VCaP (cell line): ENCODE data around the gene ZNF365.
"Not testable (repeated sequence)": the region's sequence is repeated elsewhere in the genome, so short reads cannot be mapped to it uniquely, and the experiment has no call there.

Experiments used
- H3K27ac ChIP-seq: fragments of 450-650 bp; 2 replicates; pipeline ENCODE4 v1.5.1; 2017
- TF ChIP-seq, protein P1 (sequence below): fragments of 450-650 bp; conservative IDR thresholded peaks from 2 replicates; pipeline ENCODE4 v1.5.1; 2017; ENCODE audit warnings: mild to moderate bottlenecking, moderate library complexity

The ZNF365 gene

DNA sequence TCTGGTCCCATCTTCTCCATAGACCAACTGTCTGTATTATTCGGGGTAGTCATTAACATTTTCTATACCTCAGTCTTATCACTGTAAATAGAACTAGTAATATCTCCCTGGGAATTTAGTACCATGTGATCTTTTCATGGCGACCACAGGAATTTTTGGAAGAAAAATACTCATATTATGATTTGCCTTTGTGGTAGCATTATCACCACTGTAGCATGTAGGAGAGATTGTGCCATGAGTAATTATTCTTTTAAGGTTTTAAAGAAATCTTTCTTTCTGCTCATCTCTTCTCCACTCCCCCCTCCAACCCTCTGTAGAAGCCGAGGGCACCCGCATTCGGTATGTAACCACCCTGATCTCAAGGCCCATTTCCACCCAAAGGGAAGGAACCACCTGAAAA, 25.0 kb downstream of the ZNF365 start:
- H3K27ac ChIP-seq, result no peak overlapping the region
- TF ChIP-seq, protein P1, sequence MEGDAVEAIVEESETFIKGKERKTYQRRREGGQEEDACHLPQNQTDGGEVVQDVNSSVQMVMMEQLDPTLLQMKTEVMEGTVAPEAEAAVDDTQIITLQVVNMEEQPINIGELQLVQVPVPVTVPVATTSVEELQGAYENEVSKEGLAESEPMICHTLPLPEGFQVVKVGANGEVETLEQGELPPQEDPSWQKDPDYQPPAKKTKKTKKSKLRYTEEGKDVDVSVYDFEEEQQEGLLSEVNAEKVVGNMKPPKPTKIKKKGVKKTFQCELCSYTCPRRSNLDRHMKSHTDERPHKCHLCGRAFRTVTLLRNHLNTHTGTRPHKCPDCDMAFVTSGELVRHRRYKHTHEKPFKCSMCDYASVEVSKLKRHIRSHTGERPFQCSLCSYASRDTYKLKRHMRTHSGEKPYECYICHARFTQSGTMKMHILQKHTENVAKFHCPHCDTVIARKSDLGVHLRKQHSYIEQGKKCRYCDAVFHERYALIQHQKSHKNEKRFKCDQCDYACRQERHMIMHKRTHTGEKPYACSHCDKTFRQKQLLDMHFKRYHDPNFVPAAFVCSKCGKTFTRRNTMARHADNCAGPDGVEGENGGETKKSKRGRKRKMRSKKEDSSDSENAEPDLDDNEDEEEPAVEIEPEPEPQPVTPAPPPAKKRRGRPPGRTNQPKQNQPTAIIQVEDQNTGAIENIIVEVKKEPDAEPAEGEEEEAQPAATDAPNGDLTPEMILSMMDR, result no peak

DNA sequence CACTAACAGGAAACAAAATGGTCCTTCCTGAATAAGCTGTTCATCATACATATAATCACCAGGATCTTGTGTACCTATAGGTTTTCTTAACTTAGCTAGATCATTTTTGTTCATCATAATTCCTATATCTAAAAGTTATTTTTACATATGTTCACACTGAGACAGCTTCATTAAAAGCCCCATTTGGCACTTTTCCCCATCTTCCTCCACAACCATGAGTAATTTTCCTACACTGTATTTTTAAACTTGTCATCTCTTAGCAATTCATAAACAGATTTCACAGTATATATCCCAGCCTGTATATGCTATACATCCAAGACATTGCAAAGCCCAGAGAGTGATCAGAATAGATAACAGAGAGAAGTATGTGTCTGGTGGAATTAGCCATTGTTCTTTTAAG, 28.3 kb downstream of the ZNF365 start:
- no peak overlapping the region for H3K27ac ChIP-seq
- TF ChIP-seq, protein P1, result no peak

DNA sequence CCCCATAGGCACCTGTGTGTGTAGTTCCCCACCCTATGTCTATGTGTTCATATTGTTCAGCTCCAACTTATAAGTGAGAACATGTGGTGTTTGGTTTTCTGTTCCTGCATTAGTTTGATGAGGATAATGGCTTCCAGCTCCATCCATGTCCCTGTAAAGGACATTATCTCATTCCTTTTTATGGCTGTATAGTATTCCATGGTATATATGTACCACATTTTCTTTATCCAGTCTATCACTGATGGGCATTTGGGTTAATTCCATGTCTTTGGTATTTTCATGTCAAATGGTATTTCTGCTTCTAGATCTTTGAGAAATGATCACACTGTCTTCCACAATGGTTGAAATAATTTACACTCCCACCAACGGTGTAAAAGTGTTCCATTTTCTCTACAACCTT, 36.4 kb downstream of the ZNF365 start:
- H3K27ac ChIP-seq, result not testable (repeated sequence)

DNA sequence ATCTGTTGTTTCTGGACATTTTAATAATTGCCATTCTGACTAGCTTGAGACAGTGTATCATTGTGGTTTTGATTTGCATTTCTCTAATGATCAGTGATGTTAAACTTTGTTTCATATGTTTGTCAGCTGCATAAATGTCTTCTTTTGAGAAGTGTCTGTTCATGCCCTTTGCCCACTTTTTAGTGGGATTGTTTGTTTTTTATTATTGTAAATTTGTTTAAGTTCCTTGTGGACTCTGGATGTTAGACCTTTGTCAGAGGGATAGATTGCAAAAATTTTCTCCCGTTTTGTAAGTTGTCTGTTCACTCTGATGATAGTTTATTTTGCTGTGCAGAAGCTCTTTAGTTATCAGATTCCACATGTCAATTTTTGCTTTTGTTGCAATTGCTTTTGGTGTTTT, 36.8 kb downstream of the ZNF365 start:
- not testable (repeated sequence) for H3K27ac ChIP-seq

DNA sequence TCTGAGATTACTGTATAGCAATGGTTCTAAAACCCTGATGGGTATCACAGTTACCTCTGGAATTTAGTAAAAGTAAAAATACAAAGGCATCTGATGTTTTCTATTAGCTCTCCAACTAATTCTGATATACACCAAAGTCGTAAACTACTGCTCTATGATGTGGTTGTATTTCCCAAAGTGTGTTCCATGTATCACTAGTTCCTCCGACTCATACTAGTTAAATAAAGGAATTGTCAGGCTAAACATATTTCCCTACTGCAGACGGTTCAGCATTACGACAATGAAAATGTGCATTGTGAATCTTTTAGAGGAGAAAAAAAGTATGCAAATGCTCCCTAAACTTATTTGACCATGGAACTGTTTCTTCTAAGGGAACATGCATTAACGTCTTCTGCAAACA, 38.9 kb downstream of the ZNF365 start:
- TF ChIP-seq, protein P1, result no peak
- no peak overlapping the region for H3K27ac ChIP-seq

DNA sequence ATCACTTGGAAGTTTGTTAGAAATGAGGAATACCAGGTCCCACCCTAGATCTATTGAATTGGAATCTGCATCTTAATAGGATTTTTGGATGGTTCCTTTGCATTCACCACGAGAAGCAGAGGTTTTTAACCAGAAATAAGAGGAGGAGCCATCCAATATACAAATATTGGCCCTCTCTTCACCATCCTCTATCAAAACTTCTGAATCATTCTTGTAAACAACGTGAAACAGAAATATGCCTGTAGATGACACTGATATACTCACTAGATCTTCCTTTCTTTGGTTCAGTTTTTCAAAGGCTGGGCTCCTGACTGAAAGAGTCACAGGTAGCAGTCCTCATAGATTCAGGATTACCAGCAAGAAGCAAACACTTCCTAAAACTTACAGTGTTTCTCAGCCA, 39.5 kb downstream of the ZNF365 start:
- TF ChIP-seq, protein P1, result no peak
- no peak overlapping the region for H3K27ac ChIP-seq

DNA sequence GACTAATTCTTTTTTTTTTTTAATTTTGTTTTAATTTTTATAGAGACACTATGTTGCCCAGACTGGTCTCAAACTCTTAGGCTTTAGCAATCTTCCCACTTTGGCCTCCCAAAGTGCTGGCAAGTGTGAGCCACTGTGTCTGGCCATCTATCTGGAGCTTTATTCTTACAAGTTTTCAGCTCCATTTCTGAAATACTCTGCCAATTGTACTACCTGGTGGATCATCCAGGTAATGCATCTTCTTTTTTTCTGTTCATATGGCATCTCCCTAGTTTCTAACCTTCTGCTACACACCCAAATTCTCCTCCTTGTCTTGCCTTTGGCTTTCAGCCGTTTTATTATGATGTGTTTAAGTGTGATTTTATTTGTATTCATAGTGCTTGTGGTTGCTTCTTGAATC, 40.2 kb downstream of the ZNF365 start:
- TF ChIP-seq, protein P1, result peak; percentile 68
- H3K27ac ChIP-seq, result no peak overlapping the region

DNA sequence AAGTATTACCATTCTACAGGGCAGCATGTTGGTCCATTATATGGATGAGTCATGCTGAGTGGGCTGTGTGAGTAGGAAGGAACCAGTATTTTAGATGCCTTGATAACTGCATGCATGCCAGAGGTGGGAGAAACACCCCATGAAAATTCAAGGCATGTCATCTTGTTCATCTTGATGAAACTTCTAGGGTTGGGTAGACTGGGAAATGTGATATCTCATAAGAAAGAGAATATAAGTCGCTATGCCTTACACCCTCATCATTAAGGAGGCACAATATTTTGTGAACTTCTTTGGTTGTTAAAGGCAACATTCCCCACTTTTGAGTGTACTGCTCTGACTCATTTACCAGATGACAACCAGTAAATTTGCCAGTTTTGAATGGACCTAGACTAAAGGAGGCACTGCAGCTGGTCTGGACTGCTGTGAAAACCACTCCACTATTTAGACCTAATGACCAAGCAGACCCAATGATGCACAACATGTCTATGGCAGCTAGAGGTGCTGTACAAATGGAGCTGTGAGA, 48.0 kb downstream of the ZNF365 start:
- H3K27ac ChIP-seq, result no peak overlapping the region
- TF ChIP-seq, protein P1, result no peak

DNA sequence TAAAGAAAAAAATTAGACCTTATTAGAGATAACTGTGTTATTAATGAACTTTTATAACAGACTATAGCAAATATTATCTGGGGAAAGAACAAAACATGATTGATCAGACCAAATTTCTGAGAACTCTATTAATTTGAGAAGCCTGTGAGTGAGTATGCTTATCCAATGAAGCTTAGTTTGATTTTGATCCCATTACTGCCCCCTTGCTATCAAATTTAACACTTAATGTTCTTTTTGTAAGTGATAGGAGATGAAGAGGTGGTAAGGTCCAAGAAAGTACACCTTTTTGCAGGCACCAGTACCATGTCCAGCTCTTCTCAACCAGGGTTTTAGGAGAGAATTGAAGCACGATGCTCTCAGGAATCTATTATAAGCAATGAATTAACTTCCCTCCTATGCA, 49.9 kb downstream of the ZNF365 start:
- no peak overlapping the region for H3K27ac ChIP-seq
- TF ChIP-seq, protein P1, result no peak
